Lower lobe of right lung (tissue), 2 donors: Measurements from ENCODE around the gene MAML3. TPM values are rescaled to one million over a fixed set of nuclear protein-coding genes. Genes with fewer than 3 reads are reported as not detected.

ENCODE experiments used
- ATAC-seq, 2 donors: fragments of 200-7000 bp; cut with Tn5 transposase; one replicate each; pipeline ENCODE4 v1.9.1; 2020 to 2022; ENCODE audit warnings: mild to moderate bottlenecking in 2 of 2, moderate library complexity in 2 of 2
- DNase-seq: peaks from one replicate; pipeline ENCODE4 v3.0.0-alpha.2; 2020
- H3K27ac ChIP-seq: fragments of 200-600 bp; one replicate; pipeline ENCODE4 v1.8.0; 2022
- H3K27me3 ChIP-seq: fragments of 200-600 bp; one replicate; pipeline ENCODE4 v1.8.0; 2022; ENCODE audit warnings: low read depth
- H3K36me3 ChIP-seq: fragments of 200-600 bp; one replicate; pipeline ENCODE4 v1.8.0; 2022; ENCODE audit warnings: mild to moderate bottlenecking
- H3K4me1 ChIP-seq: fragments of 200-600 bp; one replicate; pipeline ENCODE4 v1.8.0; 2022
- H3K4me3 ChIP-seq: fragments of 200-600 bp; one replicate; pipeline ENCODE4 v1.8.0; 2022; ENCODE audit warnings: mild to moderate bottlenecking
- H3K9me3 ChIP-seq: fragments of 200-600 bp; one replicate; pipeline ENCODE4 v1.8.0; 2022
- intact Hi-C: fragments of 100-400 bp; cut with DNase I; formaldehyde crosslinking; loops from one replicate; pipeline ENCODE4 v1.11.0; 2022
- total RNA-seq: library from RNA; stranded (reverse); fragmentation: NEBNext Ultra II Directional; extraction: Animal tissue kit (Norgen Biotek cat#: 25700); gene quantifications from one replicate; pipeline ENCODE4 v1.2.1, GENCODE V29; 2021
- TF ChIP-seq, protein P1 (sequence below): fragments of 200-600 bp; IDR thresholded peaks from one replicate; pipeline ENCODE4 v1.8.0; 2022; ENCODE audit warnings: antibody characterized with exemption, mild to moderate bottlenecking
- donor health status: DM: no; HTN: yes; CAD: no; lungs with severe emphysema.

The MAML3 gene
- total RNA-seq, 1 donor from 2014 or later = 12.5 TPM

DNA sequence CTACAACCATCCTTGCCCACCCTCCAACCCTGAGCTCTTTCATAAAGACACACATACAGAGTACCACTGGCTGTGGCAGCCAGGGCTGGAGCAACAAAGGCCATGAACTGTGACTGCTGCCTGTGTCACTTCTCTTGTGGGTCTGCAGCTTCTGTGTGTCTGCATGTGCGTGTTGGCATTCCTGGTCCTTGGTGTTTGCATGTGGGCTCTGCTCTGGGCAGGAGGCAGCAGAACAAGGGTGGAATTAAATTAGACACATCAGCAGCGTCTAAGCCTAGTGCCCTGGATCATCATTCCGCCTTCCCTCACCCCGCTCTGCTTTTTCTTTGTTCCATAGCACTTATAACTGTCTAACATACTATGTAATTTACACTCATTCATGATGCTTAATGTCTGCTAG lies 330.6 kb downstream of the MAML3 start:
- no peaks in the 10 kb centered on the region for H3K36me3 ChIP-seq
- TF ChIP-seq, protein P1, sequence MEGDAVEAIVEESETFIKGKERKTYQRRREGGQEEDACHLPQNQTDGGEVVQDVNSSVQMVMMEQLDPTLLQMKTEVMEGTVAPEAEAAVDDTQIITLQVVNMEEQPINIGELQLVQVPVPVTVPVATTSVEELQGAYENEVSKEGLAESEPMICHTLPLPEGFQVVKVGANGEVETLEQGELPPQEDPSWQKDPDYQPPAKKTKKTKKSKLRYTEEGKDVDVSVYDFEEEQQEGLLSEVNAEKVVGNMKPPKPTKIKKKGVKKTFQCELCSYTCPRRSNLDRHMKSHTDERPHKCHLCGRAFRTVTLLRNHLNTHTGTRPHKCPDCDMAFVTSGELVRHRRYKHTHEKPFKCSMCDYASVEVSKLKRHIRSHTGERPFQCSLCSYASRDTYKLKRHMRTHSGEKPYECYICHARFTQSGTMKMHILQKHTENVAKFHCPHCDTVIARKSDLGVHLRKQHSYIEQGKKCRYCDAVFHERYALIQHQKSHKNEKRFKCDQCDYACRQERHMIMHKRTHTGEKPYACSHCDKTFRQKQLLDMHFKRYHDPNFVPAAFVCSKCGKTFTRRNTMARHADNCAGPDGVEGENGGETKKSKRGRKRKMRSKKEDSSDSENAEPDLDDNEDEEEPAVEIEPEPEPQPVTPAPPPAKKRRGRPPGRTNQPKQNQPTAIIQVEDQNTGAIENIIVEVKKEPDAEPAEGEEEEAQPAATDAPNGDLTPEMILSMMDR = no peak
- intact Hi-C loops = no loop called here

DNA sequence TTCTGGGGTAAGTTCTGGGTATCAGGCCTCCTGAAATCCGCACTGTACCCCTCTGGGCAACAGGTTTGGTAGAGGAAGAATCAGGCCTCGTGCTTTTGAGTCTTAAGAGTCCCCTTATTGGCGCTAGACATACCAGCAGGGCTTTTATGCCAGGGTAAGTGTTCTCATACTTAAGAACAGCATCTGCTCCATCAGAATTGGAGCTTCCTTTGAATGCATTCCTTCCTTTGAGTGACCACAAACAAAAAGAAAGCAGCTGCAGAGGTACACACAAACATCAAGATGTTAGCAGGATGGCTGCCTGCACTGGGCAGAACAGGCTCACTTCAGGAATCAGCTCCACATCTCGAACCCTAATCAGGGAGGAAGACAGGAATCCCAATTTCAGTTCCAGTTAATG lies 331.6 kb downstream of the MAML3 start:
- Histone ChIP-seq H3K4me1 (no peaks in the 10 kb centered on the region), H3K27ac (no peak overlapping the region), H3K27me3 (no peaks in the 10 kb centered on the region), H3K4me3 (no peak overlapping the region), H3K36me3 (no peaks in the 10 kb centered on the region), H3K9me3 (no peaks in the 10 kb centered on the region)
- no peak for ATAC-seq
- intact Hi-C loops = no loop called here
- DNase-seq = no peak
- TF ChIP-seq, protein P1 = no peak

More for the DNA sequence above, 330.6 kb downstream of the MAML3 start:
- no peaks in the 10 kb centered on the region for H3K4me1 ChIP-seq
- H3K27me3 ChIP-seq = no peaks in the 10 kb centered on the region
- no peak overlapping the region for H3K4me3 ChIP-seq
- no peaks in the 10 kb centered on the region for H3K9me3 ChIP-seq
- no peak for DNase-seq
- H3K27ac ChIP-seq = no peak overlapping the region
- no peak for ATAC-seq

DNA sequence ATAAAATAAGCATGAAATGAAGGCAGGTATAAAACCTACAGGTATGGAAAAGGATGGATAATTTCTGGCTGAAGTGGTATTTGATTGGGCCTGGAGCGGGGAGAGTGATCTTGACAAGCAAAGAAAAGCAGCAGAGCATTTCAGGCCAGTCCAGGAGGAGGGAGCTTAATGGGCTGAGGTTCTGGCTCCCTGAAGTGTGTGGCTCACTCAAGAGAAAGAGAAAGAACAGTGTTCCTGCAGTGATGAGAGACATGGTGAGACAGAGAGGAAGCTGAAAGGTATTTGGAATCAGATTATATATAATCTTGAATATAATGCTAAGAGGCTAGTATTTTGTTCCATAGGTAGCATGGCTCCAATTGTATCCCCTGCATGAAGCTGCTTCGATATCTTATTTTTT lies 334.9 kb downstream of the MAML3 start:
- H3K4me3 ChIP-seq = no peak overlapping the region
- ATAC-seq (no peak), DNase-seq (no peak)
- intact Hi-C loops = no loop called here
- H3K27me3 ChIP-seq = no peaks in the 10 kb centered on the region
- no peaks in the 10 kb centered on the region for H3K9me3 ChIP-seq
- H3K4me1 ChIP-seq = peaks cover 25% of the 10 kb centered on the region
- TF ChIP-seq, protein P1 = no peak
- H3K27ac ChIP-seq = no peak overlapping the region
- no peaks in the 10 kb centered on the region for H3K36me3 ChIP-seq

DNA sequence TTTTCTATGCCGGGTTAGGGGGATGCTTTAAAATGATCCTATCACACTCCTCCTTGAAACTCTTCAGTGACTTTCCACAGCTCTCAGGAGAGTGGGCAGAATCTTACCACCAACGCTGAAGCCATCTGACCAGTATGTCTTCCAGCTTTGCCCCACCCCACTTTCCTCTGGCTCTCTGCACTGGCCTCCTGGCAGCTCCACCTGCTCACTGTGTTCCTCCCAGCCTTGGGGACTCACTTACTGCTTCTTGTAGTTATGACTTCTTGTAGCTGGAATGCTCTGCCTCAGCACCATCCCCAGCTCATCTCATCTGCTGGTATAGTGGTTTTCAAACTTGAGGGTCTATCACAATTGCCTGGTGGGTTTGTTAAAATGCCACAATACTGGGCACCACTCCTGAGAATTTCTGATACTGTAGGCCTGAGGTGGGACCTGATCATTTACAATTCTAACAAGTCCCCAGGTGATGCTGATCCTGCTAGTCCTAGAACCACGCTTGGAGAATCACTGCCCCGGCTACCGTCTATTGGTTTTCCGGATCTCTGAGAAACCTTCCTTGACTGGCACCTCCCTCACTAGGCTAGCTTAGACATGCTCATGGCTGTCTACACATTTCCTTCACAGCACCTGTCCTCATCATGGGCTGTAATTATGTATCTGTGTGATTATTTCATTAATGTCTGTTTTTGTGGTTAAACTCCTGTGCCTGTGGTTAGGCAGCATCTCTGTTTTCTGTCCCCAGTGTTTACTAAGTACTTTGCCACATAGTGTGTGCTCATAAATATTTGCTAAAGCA lies 336.1 kb downstream of the MAML3 start:
- DNase-seq = no peak
- TF ChIP-seq, protein P1 = no peak
- Histone ChIP-seq H3K27ac (no peak overlapping the region), H3K4me1 (peaks cover 26% of the 10 kb centered on the region), H3K4me3 (no peak overlapping the region), H3K9me3 (no peaks in the 10 kb centered on the region), H3K27me3 (no peaks in the 10 kb centered on the region), H3K36me3 (no peaks in the 10 kb centered on the region)
- ATAC-seq = no peak
- intact Hi-C loops = no loop called here

DNA sequence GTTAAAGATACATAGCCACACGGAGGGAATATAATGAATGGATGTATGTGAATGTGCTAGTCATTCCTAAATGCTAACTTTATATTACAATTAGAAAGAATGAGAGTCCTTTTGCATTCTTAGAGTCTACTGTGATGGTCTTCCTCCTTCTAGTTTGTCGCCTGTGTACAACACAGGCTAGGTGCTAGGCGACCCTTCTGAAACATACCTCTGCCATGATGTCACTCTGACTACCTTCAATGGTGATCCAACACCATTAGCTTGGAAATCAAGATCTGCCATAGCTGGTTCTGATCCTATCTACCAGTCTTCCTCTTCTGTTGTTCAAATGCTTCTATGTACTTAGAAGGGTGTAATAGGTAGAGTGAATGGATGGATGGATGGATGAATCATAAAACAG lies 337.1 kb downstream of the MAML3 start:
- TF ChIP-seq, protein P1 = no peak
- Histone ChIP-seq H3K4me3 (no peak overlapping the region), H3K4me1 (peaks cover 26% of the 10 kb centered on the region), H3K27me3 (no peaks in the 10 kb centered on the region), H3K27ac (no peak overlapping the region), H3K36me3 (no peaks in the 10 kb centered on the region), H3K9me3 (no peaks in the 10 kb centered on the region)
- no peak for ATAC-seq
- intact Hi-C loops = no loop called here
- DNase-seq = no peak
